Activated CD8-positive, alpha-beta T cell treated with anti-CD3 and anti-CD28 coated beads, Interleukin-2, amount 10 ng/mL, durations not matched to agents 7 days and 5 days (primary cell): ENCODE results near the gene PWP1. TPM values are rescaled to one million over a fixed set of nuclear protein-coding genes. Genes with fewer than 3 reads are reported as not detected.
"Not testable (repeated sequence)": the region's sequence is repeated elsewhere in the genome, so short reads cannot be mapped to it uniquely, and the experiment has no call there.

Experiments used
- ATAC-seq: fragments of 150-1000 bp; cut with Tn5 transposase; one replicate; pipeline ENCODE4 v1.10.0; 2021; ENCODE audit warnings: moderate library complexity
- CTCF ChIA-PET: fragments of 350-600 bp; sonication (Branson Sonifier 250); formaldehyde crosslinking; loops from one replicate; lab custom pipeline; 2021; ENCODE audit warnings: antibody characterized with exemption; lab: Charles Lee
- POLR2A ChIA-PET: fragments of 350-600 bp; sonication (Branson Sonifier 250); formaldehyde crosslinking; loops from one replicate; lab custom pipeline; 2021; ENCODE audit warnings: antibody characterized with exemption; lab: Charles Lee
- DNase-seq: peaks from one replicate; pipeline ENCODE4 v3.0.0-alpha.2; 2020
- H3K27ac Mint-ChIP-seq: one replicate; pipeline ENCODE4 v1.8.0; 2021; ENCODE audit warnings: mild to moderate bottlenecking, mixed read lengths
- H3K27me3 Mint-ChIP-seq: one replicate; pipeline ENCODE4 v1.8.0; 2021; ENCODE audit warnings: low read depth, mixed read lengths
- H3K36me3 Mint-ChIP-seq: one replicate; pipeline ENCODE4 v1.8.0; 2021; ENCODE audit warnings: low read depth, mixed read lengths
- H3K4me1 Mint-ChIP-seq: one replicate; pipeline ENCODE4 v1.8.0; 2021; ENCODE audit warnings: low read depth, mixed read lengths
- H3K4me3 Mint-ChIP-seq: one replicate; pipeline ENCODE4 v1.8.0; 2021; ENCODE audit warnings: mild to moderate bottlenecking, mixed read lengths
- H3K9me3 Mint-ChIP-seq: one replicate; pipeline ENCODE4 v1.8.0; 2022; ENCODE audit warnings: mixed read lengths; ENCODE audit not compliant: insufficient read depth
- total RNA-seq, 2 experiments: library from RNA; stranded (reverse); gene quantifications; one replicate each; pipeline ENCODE4 v1.2.3, GENCODE V29; 2021

The PWP1 gene
- total RNA-seq, 2 experiments from 2014 or later: 40.9 to 44.6 TPM

DNA sequence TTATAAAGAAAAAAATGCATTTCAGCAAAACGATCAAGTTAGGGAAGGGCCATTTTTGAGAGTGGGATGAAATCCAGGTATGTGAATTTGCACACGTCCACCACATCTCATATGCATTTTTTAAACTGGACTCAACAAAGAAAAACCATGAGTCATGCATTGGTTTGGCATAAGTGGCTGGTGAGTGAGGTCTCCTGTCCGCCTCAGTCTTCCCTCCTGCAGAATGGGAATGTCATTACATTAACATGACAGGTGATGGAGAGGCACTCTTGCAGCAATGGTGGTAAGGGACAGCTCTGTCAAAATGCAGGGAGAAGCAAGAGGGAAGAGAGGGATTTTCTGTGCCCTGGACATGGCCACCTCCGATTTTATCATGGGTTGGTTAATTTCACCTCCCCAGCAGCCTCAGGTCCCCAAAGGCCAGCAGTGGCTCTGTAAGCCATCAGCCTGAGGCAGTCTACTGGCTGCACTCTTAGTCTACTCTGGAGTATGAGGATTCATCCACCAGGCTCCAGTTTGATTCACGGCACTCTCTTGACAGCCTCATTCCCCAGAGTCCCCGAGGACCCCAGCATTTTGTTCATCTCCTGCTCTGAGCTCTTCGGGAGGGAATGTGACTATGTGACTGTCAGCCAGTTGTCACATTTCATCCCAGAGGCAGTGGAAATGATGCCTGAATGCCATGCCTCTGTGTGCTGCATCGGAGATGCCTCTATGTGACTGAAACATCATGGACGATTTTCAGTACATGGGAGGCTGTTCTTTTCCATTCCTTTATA, 17.1 kb upstream of the PWP1 start:
- H3K4me3 Mint-ChIP-seq: no peak overlapping the region
- ChIA-PET POLR2A (no interaction called here), CTCF (interaction anchor here (1.2 kb wide), 1 partner anchor 243 kb away, joined by 4 read pairs; no protein-coding TSS in a partner anchor)
- DNase-seq (no peak), ATAC-seq (no peak)
- peaks cover 20% of the 10 kb centered on the region for H3K27me3 Mint-ChIP-seq
- H3K4me1 Mint-ChIP-seq: peaks cover 3% of the 10 kb centered on the region
- H3K27ac Mint-ChIP-seq: no peak overlapping the region
- no peaks in the 10 kb centered on the region for H3K9me3 Mint-ChIP-seq
- H3K36me3 Mint-ChIP-seq: no peaks in the 10 kb centered on the region

- DNase-seq: no peak
- no peaks in the 10 kb centered on the region for H3K9me3 Mint-ChIP-seq
- ChIA-PET POLR2A (no interaction called here), CTCF (interaction anchor here (1.0 kb wide), 1 partner anchor 241 kb away, joined by 3 read pairs; no protein-coding TSS in a partner anchor)
- no peaks in the 10 kb centered on the region for H3K36me3 Mint-ChIP-seq
- H3K27ac Mint-ChIP-seq: no peak overlapping the region
- H3K4me3 Mint-ChIP-seq: no peak overlapping the region
- H3K27me3 Mint-ChIP-seq: peaks cover 20% of the 10 kb centered on the region
- peaks cover 2% of the 10 kb centered on the region for H3K4me1 Mint-ChIP-seq
- no peak for ATAC-seq
Observed at GRCh38 chr12:107669946-107670345, 15.7 kb upstream of the PWP1 start.

GRCh38 chr12:107670999-107671643, 14.5 kb upstream of the PWP1 start:
- peak; percentile 80 for ATAC-seq
- CTCF ChIA-PET: interaction anchor here (0.6 to 2.1 kb wide), 28 partner anchors 8 to 539 kb away, joined by 3 to 28 read pairs (median 4); partner anchors contain the start of gene PWP1
- Mint-ChIP-seq H3K27me3 (peaks cover 19% of the 10 kb centered on the region), H3K27ac (no peak overlapping the region), H3K4me1 (peaks cover 2% of the 10 kb centered on the region), H3K4me3 (no peak overlapping the region), H3K36me3 (no peaks in the 10 kb centered on the region), H3K9me3 (no peaks in the 10 kb centered on the region)
- peak; percentile 61 for DNase-seq
- POLR2A ChIA-PET: no interaction called here

GRCh38 chr12:107677671-107678070, 7.9 kb upstream of the PWP1 start:
- ChIA-PET POLR2A (no interaction called here), CTCF (interaction anchor here (1.5 to 1.9 kb wide), 2 partner anchors 209 to 545 kb away, joined by 4 to 12 read pairs; no protein-coding TSS in a partner anchor)
- ATAC-seq: no peak
- H3K27me3 Mint-ChIP-seq: peaks cover 22% of the 10 kb centered on the region
- no peaks in the 10 kb centered on the region for H3K4me1 Mint-ChIP-seq
- no peak for DNase-seq
- H3K9me3 Mint-ChIP-seq: no peaks in the 10 kb centered on the region
- no peak overlapping the region for H3K4me3 Mint-ChIP-seq
- no peaks in the 10 kb centered on the region for H3K36me3 Mint-ChIP-seq
- H3K27ac Mint-ChIP-seq: no peak overlapping the region

GRCh38 chr12:107679336-107679735, 6.3 kb upstream of the PWP1 start:
- Mint-ChIP-seq H3K36me3 (no peaks in the 10 kb centered on the region), H3K27ac (no peak overlapping the region), H3K4me3 (no peak overlapping the region), H3K27me3 (peaks cover 18% of the 10 kb centered on the region), H3K9me3 (no peaks in the 10 kb centered on the region), H3K4me1 (peaks cover 1% of the 10 kb centered on the region)
- ChIA-PET CTCF (interaction anchor here (1.5 to 3.5 kb wide), 3 partner anchors 8 to 208 kb away, joined by 12 to 28 read pairs (median 12); no protein-coding TSS in a partner anchor), POLR2A (no interaction called here)
- DNase-seq: no peak
- no peak for ATAC-seq

DNA sequence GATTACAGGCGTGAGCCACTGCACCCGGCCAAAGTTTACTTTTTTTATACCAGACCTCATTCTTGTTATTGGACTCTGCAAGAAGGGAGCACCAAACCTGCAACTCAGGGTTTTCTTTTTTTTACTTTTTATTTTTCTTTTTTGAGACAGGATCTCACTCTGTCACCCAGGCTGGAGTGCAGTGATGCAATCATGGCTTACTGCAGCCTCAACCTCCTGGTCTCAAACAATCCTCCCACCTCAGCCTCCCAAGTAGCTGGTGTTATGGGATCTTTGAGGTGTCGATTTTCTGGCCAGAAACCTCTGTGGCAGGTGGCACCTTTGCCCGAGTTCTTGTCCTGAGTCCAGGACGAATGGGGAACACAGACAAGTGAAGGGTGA, 4.2 kb upstream of the PWP1 start:
- POLR2A ChIA-PET: interaction anchor here (1.0 kb wide), 1 partner anchor 9 kb away, joined by 3 read pairs; no protein-coding TSS in a partner anchor

GRCh38 chr12:107681836-107682820, 3.5 kb upstream of the PWP1 start:
- Mint-ChIP-seq H3K27ac (no peak overlapping the region), H3K4me1 (peaks cover 23% of the 10 kb centered on the region), H3K9me3 (no peaks in the 10 kb centered on the region), H3K4me3 (no peak overlapping the region), H3K36me3 (peaks cover 12% of the 10 kb centered on the region), H3K27me3 (peaks cover 16% of the 10 kb centered on the region)
- DNase-seq: no peak
- CTCF ChIA-PET: interaction anchor here (1.1 to 3.5 kb wide), 3 partner anchors 11 to 203 kb away, joined by 4 to 28 read pairs (median 5); no protein-coding TSS in a partner anchor
- no peak for ATAC-seq
- POLR2A ChIA-PET: interaction anchor here (1.0 kb wide), 1 partner anchor 10 kb away, joined by 3 read pairs; no protein-coding TSS in a partner anchor

More for the DNA sequence above, 4.2 kb upstream of the PWP1 start:
- DNase-seq (no peak), ATAC-seq (no peak)
- Mint-ChIP-seq H3K9me3 (no peaks in the 10 kb centered on the region), H3K27me3 (peaks cover 18% of the 10 kb centered on the region), H3K4me1 (peaks cover 19% of the 10 kb centered on the region), H3K4me3 (no peak overlapping the region), H3K36me3 (peaks cover 9% of the 10 kb centered on the region), H3K27ac (no peak overlapping the region)
- CTCF ChIA-PET: interaction anchor here (3.5 kb wide), 1 partner anchor 10 kb away, joined by 28 read pairs; no protein-coding TSS in a partner anchor

DNA sequence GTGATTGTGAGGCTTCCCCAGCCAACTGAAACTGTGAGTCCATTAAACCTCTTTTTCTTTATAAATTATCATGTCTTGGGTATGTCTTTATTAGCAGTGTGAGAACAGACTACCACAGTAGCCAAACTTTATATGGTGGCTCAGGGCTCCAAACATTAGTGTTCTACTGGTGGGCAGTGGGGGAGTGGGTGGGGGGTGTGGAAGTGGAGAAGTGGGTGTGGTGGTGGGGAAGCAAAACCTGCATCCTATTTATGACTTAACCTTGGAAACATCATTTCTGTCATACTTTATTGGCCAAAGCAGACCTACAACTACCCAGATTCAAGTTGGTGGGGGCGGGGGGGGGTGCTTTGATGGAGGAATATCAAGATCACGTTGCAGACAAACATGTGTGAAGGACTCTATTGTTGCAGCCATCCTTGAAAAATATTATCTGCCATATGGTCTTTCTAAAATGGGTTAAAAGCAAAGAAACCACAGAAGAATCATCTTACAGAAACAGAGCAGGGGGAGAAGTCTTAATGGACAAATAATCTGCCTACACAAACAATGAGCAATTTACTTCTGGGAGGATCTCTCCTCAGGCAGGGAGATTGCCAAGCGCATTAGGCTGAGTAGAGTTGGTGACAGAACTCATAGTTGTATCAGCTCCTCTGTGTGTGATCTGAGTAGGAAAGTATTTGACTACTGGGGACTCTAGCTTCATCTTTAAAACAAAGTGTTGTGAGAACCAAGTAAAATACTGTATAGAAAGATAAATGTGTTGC, 1.4 kb upstream of the PWP1 start:
- H3K27me3 Mint-ChIP-seq: peaks cover 2% of the 10 kb centered on the region
- H3K36me3 Mint-ChIP-seq: peaks cover 21% of the 10 kb centered on the region
- H3K9me3 Mint-ChIP-seq: no peaks in the 10 kb centered on the region
- ATAC-seq: no peak
- POLR2A ChIA-PET: interaction anchor here (0.9 kb wide), 1 partner anchor 76 kb away, joined by 3 read pairs; the partner anchor contains the start of gene PRDM4
- H3K4me3 Mint-ChIP-seq: peak overlapping the region; percentile 83
- no peak for DNase-seq
- peaks cover 27% of the 10 kb centered on the region for H3K4me1 Mint-ChIP-seq
- peak overlapping the region; percentile 98 for H3K27ac Mint-ChIP-seq
- CTCF ChIA-PET: interaction anchor here (1.2 to 2.3 kb wide), 3 partner anchors 8 to 75 kb away, joined by 3 to 16 read pairs (median 10); no protein-coding TSS in a partner anchor

DNA sequence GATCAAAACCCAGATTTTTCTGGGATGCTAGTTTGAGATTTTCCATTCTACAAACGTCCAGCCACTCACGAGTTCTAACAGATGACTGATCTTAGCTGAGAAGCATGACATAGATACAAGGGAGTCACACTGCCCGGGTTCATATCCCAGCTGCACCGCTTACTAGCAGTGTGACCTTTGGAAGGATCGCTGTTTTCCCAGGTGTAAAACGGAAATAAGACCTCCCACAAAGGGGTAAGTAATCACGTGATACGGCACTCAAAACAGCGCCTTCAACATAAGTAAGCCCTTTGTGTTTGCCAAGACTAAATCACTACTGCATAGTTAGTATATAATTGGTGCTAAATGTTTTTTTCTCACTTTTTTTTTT, 624 bp upstream of the PWP1 start:
- peak overlapping the region; percentile 98 for H3K27ac Mint-ChIP-seq
- peaks cover 26% of the 10 kb centered on the region for H3K36me3 Mint-ChIP-seq
- peak overlapping the region; percentile 83 for H3K4me3 Mint-ChIP-seq

GRCh38 chr12:107695772-107696171, 10.2 kb downstream of the PWP1 start:
- H3K27me3 Mint-ChIP-seq, ATAC-seq, H3K9me3 Mint-ChIP-seq, H3K4me1 Mint-ChIP-seq, DNase-seq, H3K27ac Mint-ChIP-seq, H3K4me3 Mint-ChIP-seq, POLR2A ChIA-PET: not testable (repeated sequence)
- peaks cover 65% of the 10 kb centered on the region for H3K36me3 Mint-ChIP-seq
- CTCF ChIA-PET: interaction anchor here (0.7 to 2.2 kb wide), 5 partner anchors 10 to 25 kb away, joined by 3 to 8 read pairs (median 5); no protein-coding TSS in a partner anchor

More for the DNA sequence above, 624 bp upstream of the PWP1 start:
- DNase-seq: peak; percentile 31
- POLR2A ChIA-PET: interaction anchor here (0.6 to 0.9 kb wide), 6 partner anchors 8 to 1383 kb away, joined by 3 to 6 read pairs (median 3); partner anchors contain the start of gene PRDM4
- CTCF ChIA-PET: interaction anchor here (1.2 to 2.3 kb wide), 3 partner anchors 9 to 74 kb away, joined by 3 to 16 read pairs (median 10); no protein-coding TSS in a partner anchor
- no peaks in the 10 kb centered on the region for H3K27me3 Mint-ChIP-seq
- peak; percentile 6 for ATAC-seq
- H3K4me1 Mint-ChIP-seq: peaks cover 27% of the 10 kb centered on the region
- no peaks in the 10 kb centered on the region for H3K9me3 Mint-ChIP-seq
